GM12891 (cell line): ENCODE measurements around the gene SH2D5. TPM values are rescaled to one million over a fixed set of nuclear protein-coding genes. Genes with fewer than 3 reads are reported as not detected.

Source experiments
- DNase-seq: peaks from one replicate; pipeline ENCODE4 v3.0.0; 2011; ENCODE audit warnings: low spot score; ENCODE audit not compliant: insufficient read length
- FAIRE-seq: peaks from 2 replicates; lab custom pipeline; 2011; peaks lifted over from hg19 to GRCh38; lab: Jason Lieb, UNC
- PAX5 ChIP-seq: IDR thresholded peaks from 2 replicates; pipeline ENCODE4 v1.6.1; 2011; ENCODE audit warnings: low read length, moderate library complexity, mild to moderate bottlenecking; ENCODE audit not compliant: insufficient read depth, severe bottlenecking
- POLR2A ChIP-seq: IDR thresholded peaks from 2 replicates; pipeline ENCODE4 v1.6.1; 2011; ENCODE audit warnings: low read depth, low read length, control low read depth
- POLR2AphosphoS5 ChIP-seq: IDR thresholded peaks from 2 replicates; pipeline ENCODE4 v1.6.1; 2011; ENCODE audit warnings: low read depth, low read length, control low read depth
- POU2F2 ChIP-seq: IDR thresholded peaks from 2 replicates; pipeline ENCODE4 v1.6.1; 2011; ENCODE audit warnings: low read depth, mild to moderate bottlenecking, control low read depth, low read length, moderate library complexity
- SPI1 ChIP-seq: IDR thresholded peaks from 2 replicates; pipeline ENCODE4 v1.6.1; 2011; ENCODE audit warnings: low read depth, low read length, control low read depth
- TAF1 ChIP-seq: IDR thresholded peaks from 2 replicates; pipeline ENCODE4 v1.6.1; 2011; ENCODE audit warnings: low read depth, low read length, control low read depth
- polyA plus RNA-seq: library from polyadenylated mRNA; unstranded; fragments of >200 nt; gene quantifications from one replicate; pipeline ENCODE4 v1.2.1, GENCODE V29; 2012; ENCODE audit warnings: low read depth, missing spikeins, inconsistent platforms; ENCODE audit not compliant: missing spikeins

SH2D5 gene
- 0.17 TPM for polyA plus RNA-seq

DNA sequence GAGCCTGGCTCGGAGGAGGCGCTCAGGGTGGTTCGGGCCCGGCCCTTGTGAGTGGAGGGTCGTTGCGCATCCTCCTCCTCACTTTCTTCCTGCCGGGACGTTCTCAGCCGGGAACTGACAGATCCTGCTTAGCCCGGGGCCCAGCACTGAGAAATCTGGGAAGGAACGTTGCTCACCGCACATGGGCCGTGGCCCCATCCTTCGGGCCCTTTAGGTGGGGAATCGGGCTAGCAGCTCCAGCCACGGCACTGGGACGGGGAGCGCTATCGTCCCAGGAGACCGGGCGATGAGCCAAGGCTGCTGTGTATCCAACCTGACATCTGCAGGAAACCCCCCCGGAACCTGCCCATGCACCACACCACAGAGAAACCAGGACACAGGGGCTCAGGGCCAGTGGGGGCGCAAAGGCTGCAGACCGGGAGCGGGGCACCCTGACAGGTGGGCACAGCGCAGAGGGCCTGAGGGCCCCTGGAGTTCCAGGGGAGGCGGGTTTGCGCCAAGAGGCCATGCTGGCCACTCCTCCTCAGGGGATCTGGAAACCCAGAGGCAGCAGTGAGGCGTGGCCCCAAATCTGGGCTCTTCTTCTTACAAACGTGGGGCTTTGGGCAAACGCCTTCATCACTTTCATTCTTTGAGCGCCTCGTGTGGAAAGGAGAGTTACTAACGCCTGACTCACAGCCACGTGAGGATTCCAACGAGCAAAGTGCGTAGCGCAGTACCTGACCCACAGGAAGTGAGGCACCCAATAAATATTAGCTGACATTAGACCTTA is at the start of gene SH2D5:
TSS of gene SH2D5 (minus strand) at position 116 of the 772 bp plus-strand sequence. CDS start 4,659 bp downstream, outside the sequence.
- no peak for TF ChIP-seq TAF1
- no peak for TF ChIP-seq POLR2A
- no peak for TF ChIP-seq POU2F2
- TF ChIP-seq SPI1 = no peak
- TF ChIP-seq PAX5 = no peak
- TF ChIP-seq POLR2AphosphoS5 = no peak
- no peak for FAIRE-seq

GRCh38 chr1:20775700-20776099 is 43.2 kb upstream of the SH2D5 start:
- FAIRE-seq (peak; percentile 68), DNase-seq (no peak)
- TF ChIP-seq POU2F2 (no peak), POLR2AphosphoS5 (no peak), POLR2A (no peak), SPI1 (no peak), TAF1 (no peak), PAX5 (no peak)

More for the DNA sequence above, at the start of gene SH2D5:
- DNase-seq = peak; percentile 62

GRCh38 chr1:20771780-20772179 is 39.3 kb upstream of the SH2D5 start:
- FAIRE-seq = peak; percentile 45
- no peak for TF ChIP-seq SPI1
- DNase-seq = no peak

GRCh38 chr1:20770314-20771087 is 38.0 kb upstream of the SH2D5 start:
- TF ChIP-seq POLR2AphosphoS5 (no peak), POLR2A (no peak), TAF1 (no peak), POU2F2 (no peak), PAX5 (no peak), SPI1 (no peak)
- FAIRE-seq (no peak), DNase-seq (no peak)

DNA sequence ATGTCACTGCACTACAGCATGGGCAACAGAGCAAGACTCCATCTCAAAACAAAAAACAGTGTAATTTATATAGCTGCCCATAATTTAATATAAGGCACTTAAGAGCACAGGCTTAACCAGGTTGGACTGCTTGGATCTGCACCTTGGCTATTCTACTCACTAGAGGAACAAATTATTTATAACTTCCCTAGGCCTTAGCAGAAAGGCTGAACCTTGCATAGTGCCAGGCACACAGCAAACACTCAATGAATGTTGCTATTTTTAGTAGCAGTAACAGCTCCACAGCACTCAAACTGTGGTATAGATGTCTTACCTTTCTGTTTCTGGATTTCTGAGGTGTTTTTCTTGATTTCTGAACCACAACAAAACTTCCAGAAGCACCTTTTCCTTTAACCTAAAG is 34.8 kb upstream of the SH2D5 start:
- TF ChIP-seq TAF1 = no peak
- TF ChIP-seq POU2F2 = no peak
- no peak for TF ChIP-seq POLR2A
- TF ChIP-seq SPI1 = no peak
- TF ChIP-seq PAX5 = no peak
- no peak for TF ChIP-seq POLR2AphosphoS5
- DNase-seq (no peak), FAIRE-seq (no peak)

DNA sequence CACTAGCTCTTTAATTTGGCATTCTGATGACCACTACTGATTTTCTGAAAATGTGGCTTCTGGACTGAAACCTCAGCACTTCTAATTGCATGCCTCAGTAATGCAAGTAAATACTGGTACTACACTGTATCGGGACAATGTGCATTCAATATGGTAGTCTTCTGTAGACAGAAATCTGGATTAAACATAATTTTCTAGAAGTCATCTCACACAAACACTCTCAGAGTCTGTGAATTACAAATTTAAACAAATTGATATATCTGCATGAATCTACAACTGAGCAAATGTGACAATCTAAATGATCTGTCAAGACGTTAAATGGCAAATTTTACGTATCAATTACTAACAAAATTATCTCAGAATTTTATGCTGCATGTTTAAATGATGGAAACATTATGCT is 30.9 kb upstream of the SH2D5 start:
- no peak for DNase-seq
- FAIRE-seq = no peak
- TF ChIP-seq POLR2AphosphoS5 = no peak
- no peak for TF ChIP-seq POLR2A
- no peak for TF ChIP-seq POU2F2

DNA sequence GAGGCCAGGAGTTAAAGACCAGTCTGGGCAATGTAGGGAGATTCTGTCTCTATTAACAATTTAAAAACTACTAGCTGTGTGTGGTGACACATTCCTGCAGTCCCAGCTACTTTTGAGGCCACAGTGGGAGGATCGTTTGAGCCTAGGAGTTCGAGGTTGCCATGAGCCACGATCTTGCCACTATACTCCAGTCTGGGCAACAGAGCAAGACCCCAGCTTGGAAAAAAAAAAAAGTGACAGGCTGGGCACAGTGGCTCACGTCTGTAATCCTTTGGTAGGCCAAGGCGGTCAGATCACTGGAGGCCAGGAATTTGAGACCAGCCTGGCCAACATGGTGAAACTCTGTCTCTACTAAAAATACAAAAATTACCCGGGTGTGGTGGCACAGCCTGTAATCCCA is 27.8 kb upstream of the SH2D5 start:
- FAIRE-seq (no peak), DNase-seq (no peak)
- TF ChIP-seq POU2F2 (no peak), PAX5 (no peak), TAF1 (no peak), SPI1 (no peak), POLR2A (no peak), POLR2AphosphoS5 (no peak)

GRCh38 chr1:20753589-20753988 is 21.1 kb upstream of the SH2D5 start:
- DNase-seq (no peak), FAIRE-seq (no peak)
- TF ChIP-seq PAX5 = no peak
- TF ChIP-seq POLR2AphosphoS5 = no peak
- TF ChIP-seq POLR2A = no peak
- no peak for TF ChIP-seq TAF1
- no peak for TF ChIP-seq SPI1
- no peak for TF ChIP-seq POU2F2

DNA sequence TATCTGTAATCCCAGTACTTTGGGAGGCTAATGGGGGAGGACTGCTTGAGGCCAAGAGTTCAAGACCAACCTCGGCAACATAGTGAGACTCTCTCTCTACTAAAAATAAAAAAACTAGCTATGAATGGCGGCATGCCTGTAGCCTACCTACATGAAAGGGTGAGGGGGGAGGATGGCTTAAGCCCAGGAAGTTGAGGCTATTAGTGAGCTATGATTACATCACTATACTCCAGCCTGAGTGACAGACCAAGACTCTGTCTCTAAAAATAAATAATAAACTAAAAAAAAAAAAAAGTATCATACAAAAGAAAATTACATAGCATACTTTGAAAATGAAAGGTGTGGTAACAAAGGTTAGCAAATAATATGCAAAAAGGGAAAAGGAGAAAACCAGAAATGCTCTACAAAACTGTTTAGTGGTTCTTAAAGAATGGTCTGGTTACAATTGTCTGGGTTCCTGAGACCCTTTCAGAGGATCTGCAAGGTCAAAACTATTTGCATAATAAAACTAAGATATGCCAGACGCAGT is 19.0 kb upstream of the SH2D5 start:
- no peak for FAIRE-seq
- DNase-seq = no peak

More for the DNA sequence above, 19.0 kb upstream of the SH2D5 start:
- TF ChIP-seq POLR2AphosphoS5 (no peak), POU2F2 (no peak), POLR2A (no peak), SPI1 (no peak), TAF1 (no peak), PAX5 (no peak)
